HG02884 (cell line): ENCODE measurements around the gene ZNF782.
"Not testable (repeated sequence)": the region's sequence is repeated elsewhere in the genome, so short reads cannot be mapped to it uniquely, and the experiment has no call there.

Source experiments
- ATAC-seq: cut with Tn5 transposase; IDR thresholded peaks from one replicate; pipeline ENCODE4 v1.9.1; 2021; ENCODE audit warnings: mild to moderate bottlenecking, moderate library complexity; ENCODE audit not compliant: unreplicated experiment

ZNF782 gene

DNA sequence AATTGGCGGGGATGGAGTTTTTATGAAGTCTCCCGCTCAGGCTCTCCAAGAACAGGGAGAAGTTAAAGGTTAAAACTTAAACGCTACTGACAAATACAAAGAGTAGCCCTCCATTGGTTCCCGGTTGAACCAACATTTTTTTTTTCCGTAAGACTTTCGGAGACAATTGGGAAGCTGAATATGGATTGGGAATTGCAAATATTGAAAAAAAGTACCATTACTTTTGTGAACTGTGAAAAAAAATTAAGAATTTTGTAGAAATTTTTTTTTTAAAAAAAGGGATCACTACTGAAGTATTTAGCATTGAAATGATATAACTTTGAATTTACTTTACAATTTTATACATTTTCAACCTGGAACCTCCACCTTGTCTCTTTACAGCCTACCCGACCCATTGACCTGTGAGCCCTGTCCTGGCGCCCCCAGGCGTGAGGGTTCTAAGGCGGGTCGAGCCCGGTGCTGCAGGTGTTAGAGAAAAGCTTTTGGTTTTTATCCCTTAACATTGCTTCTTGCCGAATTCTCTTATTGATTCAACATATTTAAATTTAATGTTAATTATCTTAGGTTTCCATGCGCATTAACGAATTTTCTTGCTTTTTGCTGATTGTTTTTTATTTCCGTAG, 448 bp upstream of the ZNF782 start:
- no peak for ATAC-seq

DNA sequence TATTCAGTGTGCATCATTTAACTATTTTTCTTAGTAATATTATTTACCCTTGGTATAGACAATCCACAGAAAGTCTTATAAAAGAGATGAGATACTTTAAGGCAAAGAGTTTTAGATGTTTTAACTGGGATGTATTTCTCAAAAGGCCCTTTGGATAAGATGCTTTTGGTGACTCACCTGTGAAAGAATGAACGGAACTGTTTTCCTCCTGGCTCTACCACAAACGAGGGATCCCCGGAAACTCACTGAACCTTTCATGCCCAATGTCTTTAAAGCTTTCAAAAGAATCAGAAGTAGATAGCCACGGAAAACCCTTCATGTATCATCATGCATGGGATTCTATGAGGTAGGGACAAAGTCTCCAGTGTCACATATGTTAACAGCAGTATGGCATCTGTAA, 1.6 kb downstream of the ZNF782 start:
- ATAC-seq, result no peak

DNA sequence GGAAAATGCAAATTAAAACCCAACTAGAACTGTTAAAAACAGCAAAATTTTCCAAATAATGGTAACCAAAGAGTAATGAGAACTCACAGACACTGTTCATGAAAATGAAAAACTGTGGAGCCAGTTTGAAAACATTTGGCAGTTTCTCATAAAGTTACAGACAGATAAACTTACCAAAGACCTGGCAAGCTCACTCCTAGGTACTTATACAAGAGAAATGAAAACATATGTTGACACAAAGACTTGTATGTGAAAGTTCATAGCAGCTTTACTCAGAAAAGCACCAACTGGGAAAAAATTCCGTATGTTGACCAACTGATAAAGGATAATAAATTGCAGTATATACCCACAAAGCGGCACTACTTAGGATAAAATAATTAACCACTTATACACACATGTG, 10.3 kb downstream of the ZNF782 start:
- no peak for ATAC-seq

DNA sequence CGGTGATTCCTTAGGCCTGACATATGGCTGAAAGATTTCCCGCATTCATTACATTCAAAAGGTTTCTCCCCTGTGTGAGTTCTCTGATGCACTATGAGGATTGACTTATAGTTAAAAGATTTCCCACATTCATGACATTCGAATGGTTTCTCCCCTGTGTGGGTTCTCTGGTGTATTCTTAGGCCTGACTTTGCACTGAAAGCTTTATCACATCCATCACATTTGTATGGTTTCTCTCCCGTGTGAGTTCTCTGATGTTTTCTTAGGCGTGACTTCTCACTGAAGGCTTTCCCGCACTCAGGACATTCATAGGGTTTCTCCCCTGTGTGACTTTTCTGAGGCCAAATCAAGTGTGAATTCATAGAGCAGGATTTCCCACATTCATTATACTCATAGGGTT, 35.8 kb downstream of the ZNF782 start:
- no peak for ATAC-seq

DNA sequence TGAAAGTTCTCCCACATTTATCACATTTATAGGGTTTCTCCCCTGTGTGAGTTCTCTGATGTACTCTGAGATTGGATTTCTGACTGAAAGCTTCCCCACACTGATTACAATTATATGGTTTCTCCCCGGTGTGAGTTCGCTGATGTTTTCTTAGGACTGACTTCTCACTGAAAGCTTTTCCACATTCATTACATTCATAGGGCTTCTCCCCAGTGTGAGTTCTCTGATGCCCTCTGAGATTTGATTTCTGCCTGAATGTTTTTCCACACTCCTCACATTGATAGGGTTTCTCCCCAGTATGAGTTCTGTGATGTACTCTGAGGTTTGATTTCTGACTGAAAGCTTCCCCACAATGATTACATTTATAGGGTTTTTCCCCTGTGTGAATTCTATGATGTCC, 36.3 kb downstream of the ZNF782 start:
- ATAC-seq, result no peak

DNA sequence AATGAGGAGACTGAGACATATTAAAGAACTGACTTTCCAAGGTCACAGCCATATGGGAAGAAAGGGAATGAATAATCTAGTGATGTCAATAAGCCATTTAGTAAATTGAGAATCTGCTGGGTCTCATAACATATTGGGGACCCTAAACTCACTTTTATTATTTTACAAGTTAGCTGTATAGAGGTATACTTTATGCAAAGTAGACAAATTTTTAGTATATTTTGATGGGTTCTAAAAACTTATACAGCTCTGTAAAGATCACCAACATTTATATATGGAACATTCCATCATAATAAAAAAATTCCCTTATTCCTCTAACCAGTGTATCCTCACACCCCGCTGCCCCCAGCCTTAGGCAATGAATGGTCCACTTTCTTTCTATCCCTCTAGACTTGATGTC, 40.7 kb downstream of the ZNF782 start:
- no peak for ATAC-seq

DNA sequence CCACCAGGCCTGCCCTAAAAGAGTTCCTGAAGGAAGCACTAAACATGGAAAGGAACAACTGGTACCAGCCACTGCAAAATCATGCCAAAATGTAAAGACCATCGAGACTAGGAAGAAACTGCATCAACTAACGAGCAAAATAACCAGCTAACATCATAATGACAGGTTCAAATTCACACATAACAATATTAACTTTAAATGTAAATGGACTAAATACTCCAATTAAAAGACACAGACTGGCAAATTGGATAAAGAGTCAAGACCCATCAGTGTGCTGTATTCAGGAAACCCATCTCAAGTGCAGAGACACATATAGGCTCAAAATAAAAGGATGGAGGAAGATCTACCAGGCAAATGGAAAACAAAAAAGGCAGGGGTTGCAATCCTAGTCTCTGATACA, 55.4 kb downstream of the ZNF782 start:
- not testable (repeated sequence) for ATAC-seq

DNA sequence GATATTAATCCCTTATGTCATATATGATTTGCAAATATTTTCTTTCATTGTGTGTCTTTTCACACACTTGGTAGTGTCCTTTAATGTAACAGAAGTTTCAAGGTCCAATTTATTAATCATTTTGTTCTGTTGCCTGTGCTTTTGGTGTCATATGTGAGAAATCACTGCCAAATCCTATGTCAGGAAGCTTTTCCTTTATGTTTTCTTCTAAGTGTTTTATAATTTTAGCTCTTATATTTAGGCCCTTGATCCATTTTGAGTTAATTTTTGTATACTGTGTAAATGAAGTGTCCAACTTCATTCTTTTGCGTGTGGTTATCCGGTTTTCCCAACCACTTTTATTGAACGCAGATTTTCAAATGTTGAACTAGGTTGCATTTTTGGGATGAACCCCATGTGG, 70.3 kb downstream of the ZNF782 start:
- no peak for ATAC-seq

DNA sequence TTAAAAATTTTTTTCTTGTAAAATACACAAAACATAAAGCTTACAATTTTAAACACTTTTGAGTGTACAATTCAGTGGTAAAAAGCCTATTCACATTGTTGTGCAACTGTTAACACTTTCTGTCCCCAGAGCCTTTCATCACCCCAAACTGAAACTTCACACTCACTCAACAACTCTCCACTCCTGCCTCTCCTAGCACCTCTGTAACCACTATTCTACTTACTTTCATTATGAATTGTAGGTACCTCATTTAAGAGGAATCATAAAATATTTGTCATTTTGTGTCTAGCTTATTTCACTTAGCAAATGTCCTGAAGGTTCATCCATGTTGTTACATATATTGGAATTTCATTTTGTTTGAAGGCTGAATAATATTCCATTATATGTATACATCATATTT, 72.1 kb downstream of the ZNF782 start:
- ATAC-seq, result no peak

DNA sequence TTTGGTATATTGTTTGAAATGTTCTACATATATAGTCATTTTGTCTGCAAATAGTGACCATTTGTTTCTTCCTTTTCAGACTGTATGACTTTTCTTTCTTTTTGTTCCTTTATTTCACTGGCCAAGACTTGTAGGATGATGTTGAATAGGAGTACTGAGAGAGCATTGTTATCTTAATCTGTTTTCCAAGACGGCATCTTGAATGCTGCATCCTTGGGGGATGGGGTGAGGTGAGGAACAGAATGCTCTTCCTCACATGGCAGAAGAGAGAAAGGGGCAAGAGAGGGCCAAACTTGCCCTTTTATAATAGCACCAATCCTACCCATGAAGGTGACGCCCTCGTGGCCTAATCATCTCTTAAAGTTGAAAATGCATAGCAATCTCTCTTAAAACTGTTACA, 72.8 kb downstream of the ZNF782 start:
- no peak for ATAC-seq

DNA sequence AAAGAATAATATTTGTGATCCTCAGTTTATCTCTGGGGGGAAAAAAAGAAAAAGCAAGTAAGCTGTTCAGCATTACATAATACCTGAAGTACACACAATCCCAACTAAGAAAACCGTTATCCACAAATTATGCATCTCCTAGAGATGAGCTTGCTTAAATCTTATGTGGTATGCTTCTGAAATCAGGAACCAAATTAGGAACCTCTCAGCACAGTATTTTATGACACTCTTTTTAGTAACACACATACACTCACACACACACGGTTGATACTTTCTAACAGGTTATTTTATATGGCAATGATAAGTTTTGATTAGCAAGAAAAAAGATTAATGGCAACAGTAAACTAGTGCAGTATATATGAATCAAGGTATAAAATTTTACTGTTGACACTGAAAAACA, 75.2 kb downstream of the ZNF782 start:
- ATAC-seq, result no peak

DNA sequence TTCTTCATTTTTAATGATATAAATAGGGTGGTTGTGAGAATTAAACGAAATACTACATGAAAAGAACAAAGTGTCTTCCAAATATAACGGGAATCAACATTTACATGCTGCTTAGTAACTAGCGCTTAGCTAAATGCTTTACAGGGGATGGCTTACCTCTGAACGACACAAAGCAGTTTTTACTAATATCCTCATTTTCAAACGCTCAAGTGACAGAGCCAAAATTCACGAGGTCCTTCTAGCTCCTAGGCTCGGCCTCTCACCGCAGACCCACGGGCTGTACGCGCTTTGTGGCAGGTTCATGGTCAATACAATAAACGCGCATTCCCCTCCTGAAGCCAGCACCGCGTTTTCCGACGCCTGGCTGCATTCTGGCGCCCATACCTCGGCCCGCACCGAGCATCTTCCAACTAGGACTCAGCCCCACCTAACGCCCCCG, 76.9 kb downstream of the ZNF782 start:
- no peak for ATAC-seq

DNA sequence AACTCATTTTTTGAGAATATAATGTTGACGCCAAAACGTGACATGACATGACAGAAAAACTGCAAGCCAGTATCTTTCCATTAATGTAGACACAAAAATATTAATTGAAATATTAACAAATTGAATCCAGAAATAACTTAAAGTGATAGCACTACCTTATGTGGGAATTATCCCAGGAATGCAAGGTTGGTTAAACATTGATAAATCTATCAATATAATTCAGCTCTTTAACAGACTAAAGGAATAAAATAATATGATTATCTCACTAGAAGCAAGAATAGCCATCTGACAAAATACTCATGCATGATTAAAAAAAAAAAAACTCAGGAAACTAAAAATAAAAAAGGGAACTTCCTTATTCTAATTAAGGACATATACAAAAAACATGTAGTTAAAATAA, 83.2 kb downstream of the ZNF782 start:
- no peak for ATAC-seq

DNA sequence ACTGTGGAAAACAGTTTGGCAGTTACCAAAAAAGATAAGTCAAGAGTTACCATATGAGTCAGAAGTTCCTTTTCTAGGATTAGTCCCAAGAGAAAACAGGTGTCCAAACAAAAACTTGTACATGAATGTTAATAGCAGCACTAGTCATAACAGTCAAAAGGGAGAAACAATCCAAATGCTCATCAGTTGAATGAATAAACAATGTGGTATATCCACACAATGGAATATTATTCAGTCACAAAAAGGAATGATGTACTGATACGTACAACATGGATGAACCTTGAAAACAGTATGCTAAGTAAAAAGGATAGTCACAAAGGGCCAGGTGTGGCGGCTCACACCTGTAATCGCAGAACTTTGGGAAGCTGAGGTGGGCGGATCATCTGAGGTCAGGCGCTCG, 84.3 kb downstream of the ZNF782 start:
- ATAC-seq, result no peak
